IMR-90 (cell line): ENCODE measurements around the gene ZCCHC12. TPM values are rescaled to one million over a fixed set of nuclear protein-coding genes. Genes with fewer than 3 reads are reported as not detected.
A peak's percentile ranks its signal among the peaks of the same experiment; 100 is the strongest.

ENCODE experiments used
- ATAC-seq: fragments of 200-7000 bp; cut with Tn5 transposase; 2 replicates; pipeline ENCODE4 v1.9.1; 2020; ENCODE audit warnings: low read depth, mild to moderate bottlenecking, moderate library complexity
- BruUV-seq: library from RNA; stranded (reverse); fragments of 400-500 nt; replicated peaks from 2 replicates; lab custom pipeline; 2021; lab: Mats Ljungman, UMichigan
- CTCF ChIA-PET: fragments of 300-600 bp; formaldehyde crosslinking; extraction: SDS; loops from one replicate; lab custom pipeline; 2021; ENCODE audit warnings: antibody characterized with exemption; lab: Yijun Ruan, JAX
- POLR2A ChIA-PET: fragments of 300-600 bp; sonication (Branson Sonifier 250); formaldehyde crosslinking; loops from one replicate; lab custom pipeline; 2022; ENCODE audit warnings: antibody characterized with exemption; ENCODE audit not compliant: unreplicated experiment; lab: Charles Lee
- DNase-seq: peaks from one replicate; pipeline ENCODE4 v3.0.0; 2013
- H2AFZ ChIP-seq: replicated peaks from 2 replicates; pipeline ENCODE3; 2013; ENCODE audit warnings: low read length, mild to moderate bottlenecking; ENCODE audit not compliant: poor library complexity
- H2AK5ac ChIP-seq: 2 replicates; pipeline ENCODE4 v1.6.1; 2013; ENCODE audit warnings: low read depth, low read length, inconsistent platforms
- H2AK9ac ChIP-seq: replicated peaks from 2 replicates; pipeline ENCODE3; 2013; ENCODE audit warnings: mild to moderate bottlenecking, low read depth, low read length, moderate library complexity; ENCODE audit not compliant: poor library complexity
- H2BK120ac ChIP-seq: 2 replicates; pipeline ENCODE4 v1.6.1; 2013; ENCODE audit warnings: low read depth, low read length, inconsistent platforms
- H2BK15ac ChIP-seq: 3 replicates; pipeline ENCODE4 v1.6.1; 2013; ENCODE audit warnings: low read depth, low read length, inconsistent platforms
- H2BK20ac ChIP-seq: 2 replicates; pipeline ENCODE4 v1.6.1; 2013; ENCODE audit warnings: low read depth, mild to moderate bottlenecking, inconsistent platforms, low read length, moderate library complexity
- H2BK5ac ChIP-seq: 2 replicates; pipeline ENCODE4 v1.6.1; 2013; ENCODE audit warnings: mild to moderate bottlenecking, low read depth, low read length, inconsistent platforms; ENCODE audit not compliant: poor library complexity, severe bottlenecking
- H3K14ac ChIP-seq: replicated peaks from 2 replicates; pipeline ENCODE4 v1.6.1; 2013; ENCODE audit warnings: low read depth, low read length, inconsistent platforms
- H3K18ac ChIP-seq: 2 replicates; pipeline ENCODE4 v1.6.1; 2013; ENCODE audit warnings: low read depth, low read length, control low read depth
- H3K23ac ChIP-seq: 2 replicates; pipeline ENCODE4 v1.6.1; 2013; ENCODE audit warnings: low read depth, low read length, inconsistent platforms
- H3K27ac ChIP-seq: 2 replicates; pipeline ENCODE4 v1.5.1; 2013; ENCODE audit warnings: mild to moderate bottlenecking, control low read depth, low read length; ENCODE audit not compliant: insufficient read depth
- H3K27me3 ChIP-seq: 2 replicates; pipeline ENCODE4 v1.6.1; 2013; ENCODE audit warnings: low read length; ENCODE audit not compliant: control insufficient read depth, insufficient read depth
- H3K36me3 ChIP-seq: 2 replicates; pipeline ENCODE4 v1.6.1; 2013; ENCODE audit warnings: low read length, mixed read lengths; ENCODE audit not compliant: control insufficient read depth, insufficient read depth
- H3K4ac ChIP-seq: 2 replicates; pipeline ENCODE4 v1.6.1; 2013; ENCODE audit warnings: low read depth, low read length, inconsistent platforms
- H3K4me1 ChIP-seq: 2 replicates; pipeline ENCODE4 v1.6.1; 2013; ENCODE audit warnings: low read length, mixed read lengths; ENCODE audit not compliant: control insufficient read depth, insufficient read depth
- H3K4me2 ChIP-seq: 2 replicates; pipeline ENCODE4 v1.6.1; 2013; ENCODE audit warnings: low read depth, mild to moderate bottlenecking, control low read depth, low read length, moderate library complexity
- H3K4me3 ChIP-seq: 2 replicates; pipeline ENCODE4 v1.5.1; 2013; ENCODE audit warnings: low read depth, mild to moderate bottlenecking, control low read depth, low read length, moderate library complexity; ENCODE audit not compliant: insufficient read depth
- H3K56ac ChIP-seq: 2 replicates; pipeline ENCODE4 v1.6.1; 2013; ENCODE audit warnings: low read length, inconsistent platforms; ENCODE audit not compliant: insufficient read depth; ENCODE audit errors: extremely low read depth
- H3K79me1 ChIP-seq, 2 experiments: 2 replicates each; pipeline ENCODE4 v1.6.1; 2013; ENCODE audit warnings: low read length in 2 of 2, inconsistent platforms in 1 of 2, low read depth in 1 of 2
- H3K9ac ChIP-seq: 2 replicates; pipeline ENCODE4 v1.6.1; 2013; ENCODE audit warnings: low read depth, low read length, control low read depth
- H3K9me1 ChIP-seq: 2 replicates; pipeline ENCODE4 v1.6.1; 2013; ENCODE audit warnings: low read length, inconsistent platforms; ENCODE audit not compliant: insufficient read depth
- H3K9me3 ChIP-seq: 2 replicates; pipeline ENCODE4 v1.6.1; 2013; ENCODE audit warnings: low read length; ENCODE audit not compliant: control insufficient read depth, insufficient read depth
- H4K20me1 ChIP-seq: 2 replicates; pipeline ENCODE4 v1.6.1; 2013; ENCODE audit warnings: low read length, inconsistent platforms; ENCODE audit not compliant: insufficient read depth
- H4K5ac ChIP-seq: 2 replicates; pipeline ENCODE4 v1.6.1; 2013; ENCODE audit warnings: mild to moderate bottlenecking, low read depth, low read length, control low read depth
- H4K8ac ChIP-seq, 2 experiments: 2 replicates each; pipeline ENCODE4 v1.6.1; 2013; ENCODE audit warnings: low read depth in 2 of 2, low read length in 2 of 2, control low read depth in 1 of 2, inconsistent platforms in 1 of 2
- H4K91ac ChIP-seq: 2 replicates; pipeline ENCODE4 v1.6.1; 2013; ENCODE audit warnings: low read depth, low read length, inconsistent platforms; ENCODE audit not compliant: insufficient read depth
- BHLHE40 ChIP-seq: fragments of 150-350 bp; IDR thresholded peaks from 2 replicates; pipeline ENCODE4 v1.6.1; 2016; ENCODE audit warnings: mild to moderate bottlenecking, low read depth, low read length
- CHD1 ChIP-seq: IDR thresholded peaks from 2 replicates; pipeline ENCODE4 v1.6.1; 2012; ENCODE audit warnings: low read depth, low read length, improper control_type of control experiment
- CTCF ChIP-seq: conservative IDR thresholded peaks from 2 replicates; pipeline ENCODE4 v1.5.1; 2012; ENCODE audit warnings: mild to moderate bottlenecking, low read depth, low read length, improper control_type of control experiment
- FOS ChIP-seq: fragments of 150-350 bp; IDR thresholded peaks from 2 replicates; pipeline ENCODE4 v1.6.1; 2016; ENCODE audit warnings: low read depth, low read length
- MAFK ChIP-seq: IDR thresholded peaks from 2 replicates; pipeline ENCODE4 v1.6.1; 2012; ENCODE audit warnings: low read depth, low read length, improper control_type of control experiment
- MAZ ChIP-seq: IDR thresholded peaks from 2 replicates; pipeline ENCODE4 v1.6.1; 2012; ENCODE audit warnings: low read depth, mild to moderate bottlenecking, low read length, improper control_type of control experiment, moderate library complexity, borderline replicate concordance
- MXI1 ChIP-seq: IDR thresholded peaks from 2 replicates; pipeline ENCODE4 v1.6.1; 2012; ENCODE audit warnings: low read depth, mild to moderate bottlenecking, low read length, moderate library complexity, borderline replicate concordance
- NFE2L2 ChIP-seq: fragments of 150-350 bp; IDR thresholded peaks from 2 replicates; pipeline ENCODE4 v1.6.1; 2016; ENCODE audit warnings: low read depth, mild to moderate bottlenecking, low read length
- POLR2A ChIP-seq: IDR thresholded peaks from 2 replicates; pipeline ENCODE4 v1.6.1; 2012; ENCODE audit warnings: mild to moderate bottlenecking, low read depth, low read length
- RAD21 ChIP-seq: IDR thresholded peaks from 2 replicates; pipeline ENCODE4 v1.6.1; 2012; ENCODE audit warnings: low read length, improper control_type of control experiment
- RCOR1 ChIP-seq: IDR thresholded peaks from 2 replicates; pipeline ENCODE4 v1.6.1; 2012; ENCODE audit warnings: mild to moderate bottlenecking, low read length, improper control_type of control experiment; ENCODE audit not compliant: insufficient replicate concordance
- RFX5 ChIP-seq: IDR thresholded peaks from 2 replicates; pipeline ENCODE4 v1.8.0; 2012; ENCODE audit warnings: low read depth, mild to moderate bottlenecking, low read length, moderate library complexity
- SMC3 ChIP-seq: fragments of 150-350 bp; IDR thresholded peaks from 2 replicates; pipeline ENCODE4 v1.6.1; 2016; ENCODE audit warnings: low read depth, mild to moderate bottlenecking, antibody characterized with exemption, low read length, moderate library complexity
- WGBS, 2 experiments: methylation state at CpG; one replicate each; pipeline versions ENCODE4 v1.1.5 to v1.1.7; 2013; ENCODE audit warnings: missing lambda C conversion rate in 2 of 2; ENCODE audit not compliant: insufficient read length in 1 of 2; ENCODE audit errors: extremely low coverage in 2 of 2; 5-methylcytosine and 5-hydroxymethylcytosine counted together
- dilution Hi-C: fragments of 300-500 bp; cut with HindIII; formaldehyde crosslinking; loops from one replicate; pipeline ENCODE4 v1.14.3; 2018; ENCODE audit warnings: low sequenced_read_pairs; ENCODE audit not compliant: unreplicated experiment
- in situ Hi-C: fragments of 300-500 bp; cut with MboI; formaldehyde crosslinking; loops from 3 replicates; pipeline ENCODE4 v1.14.3; 2019; ENCODE audit warnings: low sequenced_read_pairs, inconsistent platforms, mixed read lengths
- intact Hi-C: fragments of 100-400 bp; cut with micrococcal nuclease; formaldehyde crosslinking; loops from 2 replicates; pipeline ENCODE4 v1.10.0; 2022
- polyA plus RNA-seq, 3 experiments: library from polyadenylated mRNA; depleted of rRNA; stranded (reverse); fragments of >200 nt; gene quantifications; 2 replicates each; pipeline ENCODE4 v1.2.3, GENCODE V29; 2012; ENCODE audit warnings: low replicate concordance in 1 of 3
- total RNA-seq: library from RNA; depleted of rRNA; stranded (reverse); fragments of >200 nt; gene quantifications from 2 replicates; pipeline ENCODE4 v1.2.3, GENCODE V29; 2012
- TF ChIP-seq, protein P1 (sequence below): fragments of 150-350 bp; IDR thresholded peaks from 2 replicates; pipeline ENCODE4 v1.6.1; 2016; ENCODE audit warnings: low read depth, mild to moderate bottlenecking, low read length, moderate library complexity, borderline replicate concordance

Gene ZCCHC12
- total and polyA plus RNA-seq, 2 of the 4 experiments (the other 2 are of a cell fraction), result under 0.01 to 0.07 TPM

DNA sequence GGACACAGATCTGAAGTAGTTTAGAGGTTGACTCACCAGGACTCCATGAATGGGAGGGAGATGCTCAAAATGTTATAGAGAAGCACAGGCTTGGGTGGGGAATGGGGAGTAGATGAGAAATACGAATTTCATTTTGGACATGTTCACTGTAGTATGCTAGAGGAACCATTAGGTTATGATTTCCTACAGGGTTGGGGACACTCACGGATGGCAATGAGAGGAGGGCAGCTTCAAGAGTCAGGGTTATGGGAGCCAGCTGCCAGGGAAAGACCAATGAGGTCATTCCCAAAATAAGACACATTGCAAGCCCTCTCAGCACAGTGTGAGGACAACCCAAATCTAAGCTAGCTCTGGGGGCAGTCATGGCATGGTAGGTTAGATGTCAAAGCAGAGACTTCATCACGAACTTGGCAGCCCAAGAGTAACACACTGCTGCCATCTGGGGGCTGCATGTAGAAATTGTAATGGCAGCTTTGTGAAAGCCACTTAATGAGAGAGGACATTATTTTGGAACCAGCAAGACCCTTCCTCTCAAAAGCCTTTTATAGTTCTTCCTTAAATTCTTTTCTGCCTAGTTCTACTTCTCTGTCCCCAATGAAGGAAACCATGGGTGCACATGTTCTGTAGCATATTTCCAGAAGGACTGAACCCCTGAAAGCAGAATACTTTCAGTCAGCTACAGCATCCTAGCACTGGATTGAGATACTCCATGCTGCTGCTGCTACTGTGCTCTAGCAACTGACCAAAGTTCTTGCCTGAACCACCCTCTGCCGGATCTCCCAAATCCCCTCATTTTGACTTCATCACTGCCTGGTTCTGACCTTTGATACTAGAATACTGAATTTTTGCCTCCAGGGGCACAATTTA lies 16.2 kb upstream of the ZCCHC12 start:
- H2AK5ac ChIP-seq, result no peak overlapping the region
- no peak overlapping the region for H3K4ac ChIP-seq
- no peak overlapping the region for H4K91ac ChIP-seq
- no peak overlapping the region for H3K23ac ChIP-seq
- ATAC-seq, result peak; percentile 90
- peak overlapping the region; percentile 47 for H2AFZ ChIP-seq
- no peak overlapping the region for H2BK120ac ChIP-seq
- no peaks in the 10 kb centered on the region for H3K9me3 ChIP-seq
- H3K14ac ChIP-seq, result no peak overlapping the region
- H2BK15ac ChIP-seq, result no peak overlapping the region
- no peak overlapping the region for H4K5ac ChIP-seq
- H2BK5ac ChIP-seq, result no peak overlapping the region
- dilution Hi-C loops, result no loop called here
- peaks cover 2% of the 10 kb centered on the region for H3K27me3 ChIP-seq
- intact Hi-C loops, result loop anchor here (1.0 to 10.0 kb wide), 3 partner anchors 163 to 353 kb away; no protein-coding TSS in a partner anchor
- H2AK9ac ChIP-seq, result no peak overlapping the region
- no peaks in the 10 kb centered on the region for H3K36me3 ChIP-seq
- H3K4me1 ChIP-seq, result no peaks in the 10 kb centered on the region
- no peak overlapping the region for H3K27ac ChIP-seq
- H3K4me2 ChIP-seq, result no peak overlapping the region
- 0% methylated on average over 1 of the region's 4 CpGs; no CpG with 5 or more reads in 1 of the 2 experiments for WGBS, 2 experiments
- ChIA-PET POLR2A (interaction anchor here (0.6 kb wide), 1 partner anchor 22 kb away, joined by 3 read pairs; no protein-coding TSS in a partner anchor), CTCF (interaction anchor here (0.5 to 1.4 kb wide), 8 partner anchors 13 to 176 kb away, joined by 3 to 9 read pairs (median 4); no protein-coding TSS in a partner anchor)
- H3K18ac ChIP-seq, result no peak overlapping the region
- H2BK20ac ChIP-seq, result no peak overlapping the region
- no peak overlapping the region for H4K8ac ChIP-seq
- H4K20me1 ChIP-seq, result no peaks in the 10 kb centered on the region
- H3K9me1 ChIP-seq, result no peaks in the 10 kb centered on the region
- H3K56ac ChIP-seq, result 0 out of 2 replicates have a peak overlapping the region, but pooled peaks have one; percentile 31
- H3K9ac ChIP-seq, result no peak overlapping the region
- no peaks in the 10 kb centered on the region for H3K79me1 ChIP-seq
- in situ Hi-C loops, result loop anchor here (25.0 kb wide), 1 partner anchor 345 kb away; no protein-coding TSS in a partner anchor
- peak; percentile 52 for DNase-seq
- BruUV-seq, result no TSS peak
- no peak overlapping the region for H3K4me3 ChIP-seq
- TF ChIP-seq BHLHE40 (no peak), FOS (no peak), SMC3 (peak; percentile 87), POLR2A (no peak), MXI1 (no peak), RFX5 (no peak), MAZ (no peak), CHD1 (no peak), MAFK (no peak), RCOR1 (no peak), RAD21 (peak; percentile 84), NFE2L2 (no peak), CTCF (peak; percentile 73)
- TF ChIP-seq, protein P1, sequence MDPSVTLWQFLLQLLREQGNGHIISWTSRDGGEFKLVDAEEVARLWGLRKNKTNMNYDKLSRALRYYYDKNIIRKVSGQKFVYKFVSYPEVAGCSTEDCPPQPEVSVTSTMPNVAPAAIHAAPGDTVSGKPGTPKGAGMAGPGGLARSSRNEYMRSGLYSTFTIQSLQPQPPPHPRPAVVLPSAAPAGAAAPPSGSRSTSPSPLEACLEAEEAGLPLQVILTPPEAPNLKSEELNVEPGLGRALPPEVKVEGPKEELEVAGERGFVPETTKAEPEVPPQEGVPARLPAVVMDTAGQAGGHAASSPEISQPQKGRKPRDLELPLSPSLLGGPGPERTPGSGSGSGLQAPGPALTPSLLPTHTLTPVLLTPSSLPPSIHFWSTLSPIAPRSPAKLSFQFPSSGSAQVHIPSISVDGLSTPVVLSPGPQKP, result no peak
